Upper lobe of left lung (tissue), 4 donors: ENCODE measurements around the gene ENOPH1.

Experiments used
- CTCF ChIP-seq, 6 experiments: fragments of 450-650 bp in 4 of 6; fragments of 200-600 bp in 2 of 6; sonication (generic) in 2 of 6; IDR thresholded peaks; one replicate each; pipeline ENCODE4 v1.5.1; 2016 to 2019; ENCODE audit warnings: antibody characterized with exemption in 6 of 6
- POLR2A ChIP-seq, 4 donors: fragments of 450-650 bp; IDR thresholded peaks; one replicate each; pipeline ENCODE4 v1.5.1; 2016 to 2017; ENCODE audit warnings: antibody characterized with exemption in 4 of 4, mild to moderate bottlenecking in 2 of 4
- POLR2AphosphoS5 ChIP-seq, 2 donors: sonication (generic); formaldehyde crosslinking; IDR thresholded peaks; one replicate each; pipeline ENCODE4 v1.5.1; 2017; ENCODE audit warnings: antibody characterized with exemption in 2 of 2

GRCh38 chr4:82510216-82510615 is 79.8 kb downstream of the ENOPH1 start:
- TF ChIP-seq CTCF (IDR thresholded peaks at IDR 0.05) (no peak), POLR2AphosphoS5 (IDR thresholded peaks at IDR 0.05) (no peak), POLR2A (IDR thresholded peaks at IDR 0.05) (no peak)
